MM.1S (cell line): ENCODE measurements around the gene REG3A.

Experiments
- DNase-seq: peaks from one replicate; pipeline ENCODE4 v3.0.0-alpha.2; 2015
- H2AFZ ChIP-seq: fragments of 300-600 bp; sonication (generic); 2 replicates; pipeline ENCODE4 v1.6.0; 2016; ENCODE audit warnings: antibody characterized with exemption, low read length
- H3F3A ChIP-seq: fragments of 300-600 bp; sonication (generic); 2 replicates; pipeline ENCODE4 v1.6.1; 2016; ENCODE audit warnings: mild to moderate bottlenecking, antibody characterized with exemption, low read length, moderate library complexity, mixed read lengths; ENCODE audit not compliant: insufficient read depth
- H3K27ac ChIP-seq: fragments of 300-600 bp; sonication (generic); 2 replicates; pipeline ENCODE4 v1.5.1; 2016; ENCODE audit warnings: mild to moderate bottlenecking, low read length
- H3K27me3 ChIP-seq: fragments of 300-600 bp; sonication (generic); replicated peaks from 2 replicates; pipeline ENCODE4 v1.6.0; 2016; ENCODE audit warnings: low read length; ENCODE audit not compliant: insufficient read depth
- H3K36me3 ChIP-seq: fragments of 300-600 bp; sonication (generic); replicated peaks from 2 replicates; pipeline ENCODE4 v1.6.1; 2016; ENCODE audit warnings: mild to moderate bottlenecking, low read length, mixed read lengths; ENCODE audit not compliant: insufficient read depth
- H3K4me1 ChIP-seq: fragments of 300-600 bp; sonication (generic); 2 replicates; pipeline ENCODE4 v1.6.1; 2016; ENCODE audit warnings: low read length, mixed read lengths
- H3K4me2 ChIP-seq: fragments of 300-600 bp; sonication (generic); 2 replicates; pipeline ENCODE4 v1.6.0; 2016; ENCODE audit warnings: low read depth, low read length
- H3K4me3 ChIP-seq: fragments of 300-600 bp; sonication (generic); 2 replicates; pipeline ENCODE4 v1.5.1; 2016; ENCODE audit warnings: low read length, mixed read lengths
- H3K79me2 ChIP-seq: fragments of 300-600 bp; sonication (generic); 2 replicates; pipeline ENCODE4 v1.6.1; 2016; ENCODE audit warnings: mixed run types, low read length, mixed read lengths
- H3K9ac ChIP-seq: fragments of 300-600 bp; sonication (generic); 2 replicates; pipeline ENCODE4 v1.6.1; 2016; ENCODE audit warnings: low read length, mixed read lengths
- H3K9me2 ChIP-seq: fragments of 300-600 bp; sonication (generic); replicated peaks from 2 replicates; pipeline ENCODE4 v1.6.1; 2016; ENCODE audit warnings: mild to moderate bottlenecking, low read length, mixed read lengths; ENCODE audit not compliant: insufficient read depth
- H3K9me3 ChIP-seq: fragments of 300-600 bp; sonication (generic); replicated peaks from 2 replicates; pipeline ENCODE4 v1.6.1; 2016; ENCODE audit warnings: mild to moderate bottlenecking, low read length, mixed read lengths; ENCODE audit not compliant: insufficient read depth
- H4K20me1 ChIP-seq: fragments of 300-600 bp; sonication (generic); 2 replicates; pipeline ENCODE4 v1.6.1; 2016; ENCODE audit warnings: mild to moderate bottlenecking, low read length, moderate library complexity, mixed read lengths; ENCODE audit not compliant: insufficient read depth
- CTCF ChIP-seq: fragments of 300-600 bp; sonication (generic); IDR thresholded peaks from 2 replicates; pipeline ENCODE4 v1.5.1; 2016; ENCODE audit warnings: antibody characterized with exemption, low read length, mixed read lengths
- EZH2 ChIP-seq: fragments of 300-600 bp; sonication (generic); optimal IDR thresholded peaks from 2 replicates; pipeline ENCODE3; 2017; ENCODE audit warnings: low read depth, mild to moderate bottlenecking, antibody characterized with exemption, low read length, mixed read lengths
- EZH2phosphoT487 ChIP-seq: fragments of 300-600 bp; sonication (generic); IDR thresholded peaks from 2 replicates; pipeline ENCODE4 v1.6.1; 2018; ENCODE audit warnings: antibody characterized with exemption, low read length

Gene REG3A

DNA sequence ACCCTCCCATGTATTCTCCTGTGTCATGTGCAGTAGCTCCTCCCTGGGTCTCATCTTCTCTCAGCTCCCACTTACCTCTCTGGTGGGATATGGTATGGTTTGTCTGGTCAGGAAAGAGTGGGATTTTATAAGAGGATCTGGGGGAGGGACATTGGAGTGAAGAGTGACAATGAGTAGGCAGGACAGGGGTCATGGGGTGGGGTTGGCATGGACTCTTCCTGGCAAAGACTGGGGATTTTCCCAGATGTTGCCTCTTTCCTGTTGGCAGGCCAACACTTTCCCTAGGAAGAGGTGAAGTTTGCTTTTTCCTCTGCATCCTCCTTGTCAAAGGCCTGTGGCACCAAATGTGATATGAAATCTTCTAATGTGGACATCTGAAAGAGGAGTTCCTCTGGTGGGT lies at the start of gene REG3A:
TSS of gene REG3A (minus strand) at position 101 of the 400 bp plus-strand sequence. CDS start 348 bp downstream, outside the sequence.
- Histone ChIP-seq H3K9ac (no peak within 1 kb of the TSS), H3K79me2 (no peaks in the 10 kb centered on the region), H3K9me3 (no peaks in the 10 kb centered on the region), H3K4me2 (no peak within 1 kb of the TSS), H4K20me1 (no peaks in the 10 kb centered on the region), H3K4me1 (no peaks in the 10 kb centered on the region), H3K27ac (no peak within 1 kb of the TSS), H3F3A (no peaks in the 10 kb centered on the region), H2AFZ (no peak within 1 kb of the TSS), H3K4me3 (no peak within 1 kb of the TSS), H3K36me3 (no peaks in the 10 kb centered on the region), H3K9me2 (no peaks in the 10 kb centered on the region), H3K27me3 (no peaks in the 10 kb centered on the region)
- no peak for TF ChIP-seq EZH2phosphoT487
- TF ChIP-seq EZH2, result no peak
- TF ChIP-seq CTCF, result no peak
- no peak for DNase-seq

GRCh38 chr2:79200762-79201161 lies 41.2 kb upstream of the REG3A start:
- Histone ChIP-seq H3K9me2 (no peaks in the 10 kb centered on the region), H2AFZ (no peak overlapping the region), H3K9ac (no peak overlapping the region), H3K36me3 (no peaks in the 10 kb centered on the region), H3K4me1 (no peaks in the 10 kb centered on the region), H4K20me1 (no peaks in the 10 kb centered on the region), H3F3A (no peaks in the 10 kb centered on the region), H3K27me3 (no peaks in the 10 kb centered on the region), H3K27ac (no peak overlapping the region), H3K79me2 (no peaks in the 10 kb centered on the region), H3K4me2 (0 out of 2 replicates have a peak overlapping the region, but pooled peaks have one; percentile 10), H3K4me3 (no peak overlapping the region), H3K9me3 (no peaks in the 10 kb centered on the region)
- DNase-seq, result peak; percentile 34
- TF ChIP-seq EZH2phosphoT487 (no peak), EZH2 (no peak), CTCF (no peak)

DNA sequence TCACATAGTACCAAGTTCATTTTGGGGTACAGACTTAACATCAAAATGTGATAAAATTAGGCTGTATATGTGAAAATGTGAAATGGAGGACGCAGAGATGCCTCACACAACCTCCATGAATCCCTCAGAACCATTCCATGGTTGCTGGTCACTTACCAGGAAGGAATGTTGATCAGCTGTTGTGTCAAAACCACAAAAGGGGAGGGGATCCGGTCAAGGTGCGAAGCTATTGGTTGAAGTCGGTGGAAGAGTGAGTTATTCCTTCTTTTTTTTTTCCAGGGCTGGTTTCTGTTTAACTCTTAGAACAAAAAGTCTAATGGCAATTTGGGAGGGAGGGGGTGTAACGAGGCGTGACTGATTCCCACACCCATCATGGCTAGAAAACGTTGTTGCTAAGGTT lies 32.3 kb upstream of the REG3A start:
- Histone ChIP-seq H3K9me3 (no peaks in the 10 kb centered on the region), H3K27ac (no peak overlapping the region), H3K9me2 (no peaks in the 10 kb centered on the region), H3K4me1 (no peaks in the 10 kb centered on the region), H2AFZ (no peak overlapping the region), H3K27me3 (no peaks in the 10 kb centered on the region), H3F3A (no peaks in the 10 kb centered on the region), H3K4me2 (no peak overlapping the region), H4K20me1 (no peaks in the 10 kb centered on the region), H3K4me3 (no peak overlapping the region), H3K9ac (no peak overlapping the region), H3K36me3 (no peaks in the 10 kb centered on the region), H3K79me2 (no peaks in the 10 kb centered on the region)
- TF ChIP-seq EZH2 (no peak), EZH2phosphoT487 (no peak), CTCF (no peak)
- DNase-seq, result no peak
